Lower lobe of right lung (tissue), 2 donors: ENCODE results near the gene VENTX. TPM values are rescaled to one million over a fixed set of nuclear protein-coding genes. Genes with fewer than 3 reads are reported as not detected.
A peak's percentile ranks its signal among the peaks of the same experiment; 100 is the strongest.

Experiments used
- ATAC-seq, 2 donors: fragments of 200-7000 bp; cut with Tn5 transposase; one replicate each; pipeline ENCODE4 v1.9.1; 2020 to 2022; ENCODE audit warnings: mild to moderate bottlenecking in 2 of 2, moderate library complexity in 2 of 2
- DNase-seq: peaks from one replicate; pipeline ENCODE4 v3.0.0-alpha.2; 2020
- H3K27ac ChIP-seq: fragments of 200-600 bp; one replicate; pipeline ENCODE4 v1.8.0; 2022
- H3K27me3 ChIP-seq: fragments of 200-600 bp; one replicate; pipeline ENCODE4 v1.8.0; 2022; ENCODE audit warnings: low read depth
- H3K36me3 ChIP-seq: fragments of 200-600 bp; one replicate; pipeline ENCODE4 v1.8.0; 2022; ENCODE audit warnings: mild to moderate bottlenecking
- H3K4me1 ChIP-seq: fragments of 200-600 bp; one replicate; pipeline ENCODE4 v1.8.0; 2022
- H3K4me3 ChIP-seq: fragments of 200-600 bp; one replicate; pipeline ENCODE4 v1.8.0; 2022; ENCODE audit warnings: mild to moderate bottlenecking
- H3K9me3 ChIP-seq: fragments of 200-600 bp; one replicate; pipeline ENCODE4 v1.8.0; 2022
- intact Hi-C: fragments of 100-400 bp; cut with DNase I; formaldehyde crosslinking; loops from one replicate; pipeline ENCODE4 v1.11.0; 2022
- total RNA-seq: library from RNA; stranded (reverse); fragmentation: NEBNext Ultra II Directional; extraction: Animal tissue kit (Norgen Biotek cat#: 25700); gene quantifications from one replicate; pipeline ENCODE4 v1.2.1, GENCODE V29; 2021
- TF ChIP-seq, protein P1 (sequence below): fragments of 200-600 bp; IDR thresholded peaks from one replicate; pipeline ENCODE4 v1.8.0; 2022; ENCODE audit warnings: antibody characterized with exemption, mild to moderate bottlenecking
- donor health status: DM: no; HTN: yes; CAD: no; lungs with severe emphysema.

Gene VENTX
- total RNA-seq, 1 donor from 2014 or later = 4.5 TPM

DNA sequence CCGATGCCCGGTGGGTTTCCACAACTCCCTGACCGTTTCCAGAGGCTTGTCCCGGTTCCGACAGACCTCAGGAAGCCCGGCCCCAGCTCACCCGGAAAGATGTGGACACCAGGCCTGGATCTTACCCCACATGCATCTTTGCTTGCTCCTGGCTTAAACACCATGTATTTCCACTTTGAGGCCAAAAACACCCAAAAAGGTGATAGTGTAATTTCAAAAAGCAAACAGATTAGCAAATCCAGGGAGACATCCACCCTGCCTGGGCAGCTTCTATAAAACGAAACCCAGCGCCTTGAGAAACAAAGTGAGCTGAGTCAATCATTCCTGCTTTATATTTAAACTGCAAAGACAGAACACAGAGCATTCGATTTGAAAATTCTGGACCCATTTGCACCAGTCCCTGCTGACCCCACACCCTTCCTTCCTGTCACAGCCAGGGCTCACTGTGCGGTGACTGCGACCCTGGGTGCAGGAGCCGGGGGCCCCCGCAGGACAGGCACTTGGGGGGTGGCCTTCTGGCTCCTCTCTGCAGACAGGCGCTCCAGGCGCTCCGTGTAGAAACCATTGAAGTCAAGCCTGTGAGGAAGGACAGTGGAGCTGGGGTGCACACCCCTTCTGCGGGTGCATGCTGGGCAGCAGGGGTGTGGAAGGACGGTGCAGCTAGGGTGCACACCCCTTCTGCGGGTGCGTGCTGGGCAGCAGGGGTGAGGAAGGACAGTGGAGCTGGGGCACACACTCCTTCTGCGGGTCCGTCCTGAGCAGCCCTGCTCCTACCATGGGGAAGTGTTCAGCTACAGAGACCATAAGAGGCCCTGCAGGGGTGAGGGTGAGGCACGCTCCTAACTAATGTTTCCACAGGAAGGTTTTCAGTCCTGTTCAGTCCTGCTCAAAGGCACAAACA lies 41.9 kb downstream of the VENTX start:
- Histone ChIP-seq H3K27ac (peak overlapping the region; percentile 81), H3K36me3 (peaks cover 51% of the 10 kb centered on the region), H3K4me3 (no peak overlapping the region), H3K27me3 (peaks cover 18% of the 10 kb centered on the region), H3K9me3 (no peaks in the 10 kb centered on the region), H3K4me1 (peaks cover 44% of the 10 kb centered on the region)
- TF ChIP-seq, protein P1, sequence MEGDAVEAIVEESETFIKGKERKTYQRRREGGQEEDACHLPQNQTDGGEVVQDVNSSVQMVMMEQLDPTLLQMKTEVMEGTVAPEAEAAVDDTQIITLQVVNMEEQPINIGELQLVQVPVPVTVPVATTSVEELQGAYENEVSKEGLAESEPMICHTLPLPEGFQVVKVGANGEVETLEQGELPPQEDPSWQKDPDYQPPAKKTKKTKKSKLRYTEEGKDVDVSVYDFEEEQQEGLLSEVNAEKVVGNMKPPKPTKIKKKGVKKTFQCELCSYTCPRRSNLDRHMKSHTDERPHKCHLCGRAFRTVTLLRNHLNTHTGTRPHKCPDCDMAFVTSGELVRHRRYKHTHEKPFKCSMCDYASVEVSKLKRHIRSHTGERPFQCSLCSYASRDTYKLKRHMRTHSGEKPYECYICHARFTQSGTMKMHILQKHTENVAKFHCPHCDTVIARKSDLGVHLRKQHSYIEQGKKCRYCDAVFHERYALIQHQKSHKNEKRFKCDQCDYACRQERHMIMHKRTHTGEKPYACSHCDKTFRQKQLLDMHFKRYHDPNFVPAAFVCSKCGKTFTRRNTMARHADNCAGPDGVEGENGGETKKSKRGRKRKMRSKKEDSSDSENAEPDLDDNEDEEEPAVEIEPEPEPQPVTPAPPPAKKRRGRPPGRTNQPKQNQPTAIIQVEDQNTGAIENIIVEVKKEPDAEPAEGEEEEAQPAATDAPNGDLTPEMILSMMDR = no peak
- ATAC-seq (no peak), DNase-seq (no peak)
- intact Hi-C loops = no loop called here

DNA sequence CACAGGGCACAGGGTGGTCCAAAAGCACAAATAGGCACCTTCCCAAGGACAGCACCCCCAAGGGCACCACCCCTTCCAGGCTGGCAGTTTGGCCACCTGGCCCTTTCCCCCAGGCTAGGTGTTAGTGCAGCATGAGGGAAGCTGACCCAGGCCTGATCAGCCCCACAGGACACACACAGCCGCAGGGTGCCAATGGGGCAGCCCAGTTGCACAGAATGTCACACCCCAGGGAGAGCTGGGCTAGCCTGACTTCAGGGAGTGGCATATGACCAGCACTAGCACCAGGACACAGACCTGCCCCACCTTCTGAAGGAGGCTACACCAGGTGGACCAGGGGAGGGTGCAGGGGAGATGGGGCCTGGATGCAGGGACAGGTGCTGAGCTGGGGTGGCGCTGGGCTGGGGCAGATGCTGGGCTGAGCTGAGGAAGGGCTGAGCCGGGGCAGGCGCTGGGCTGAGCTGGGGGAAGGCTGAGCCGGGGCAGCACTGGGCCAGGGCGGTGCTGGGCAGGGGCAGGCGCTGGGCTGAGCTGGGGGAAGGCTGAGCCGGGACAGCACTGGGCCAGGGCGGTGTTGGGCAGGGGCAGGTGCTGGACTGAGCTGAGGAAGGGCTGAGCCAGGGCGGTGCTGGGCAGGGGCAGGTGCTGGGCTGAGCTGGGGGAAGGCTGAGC lies 42.9 kb downstream of the VENTX start:
- Histone ChIP-seq H3K9me3 (no peaks in the 10 kb centered on the region), H3K27ac (no peak overlapping the region), H3K27me3 (peaks cover 12% of the 10 kb centered on the region), H3K36me3 (peaks cover 60% of the 10 kb centered on the region), H3K4me3 (no peak overlapping the region), H3K4me1 (peaks cover 36% of the 10 kb centered on the region)
- TF ChIP-seq, protein P1 = no peak
- ATAC-seq = no peak
- intact Hi-C loops = no loop called here
- DNase-seq = no peak

DNA sequence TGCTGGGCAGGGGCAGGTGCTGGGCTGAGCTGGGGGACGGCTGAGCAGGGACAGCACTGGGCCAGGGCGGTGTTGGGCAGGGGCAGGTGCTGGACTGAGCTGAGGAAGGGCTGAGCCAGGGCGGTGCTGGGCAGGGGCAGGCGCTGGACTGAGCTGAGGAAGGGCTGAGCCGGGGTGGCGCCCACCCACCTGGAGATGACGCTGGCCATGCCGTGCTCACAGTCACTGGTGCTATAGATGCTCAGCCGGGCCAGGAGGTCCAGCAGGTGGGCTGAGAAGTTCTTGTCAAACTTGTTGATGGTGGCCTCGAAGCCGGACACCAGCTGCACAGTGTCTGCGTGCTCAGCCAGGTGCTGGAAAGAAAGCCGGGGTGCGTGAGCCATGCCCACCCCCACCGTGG lies 43.4 kb downstream of the VENTX start:
- Histone ChIP-seq H3K9me3 (no peaks in the 10 kb centered on the region), H3K27me3 (peaks cover 9% of the 10 kb centered on the region), H3K36me3 (peaks cover 66% of the 10 kb centered on the region), H3K4me3 (no peak overlapping the region), H3K27ac (no peak overlapping the region), H3K4me1 (peaks cover 30% of the 10 kb centered on the region)
- ATAC-seq (no peak), DNase-seq (no peak)
- intact Hi-C loops = no loop called here
- TF ChIP-seq, protein P1 = no peak

DNA sequence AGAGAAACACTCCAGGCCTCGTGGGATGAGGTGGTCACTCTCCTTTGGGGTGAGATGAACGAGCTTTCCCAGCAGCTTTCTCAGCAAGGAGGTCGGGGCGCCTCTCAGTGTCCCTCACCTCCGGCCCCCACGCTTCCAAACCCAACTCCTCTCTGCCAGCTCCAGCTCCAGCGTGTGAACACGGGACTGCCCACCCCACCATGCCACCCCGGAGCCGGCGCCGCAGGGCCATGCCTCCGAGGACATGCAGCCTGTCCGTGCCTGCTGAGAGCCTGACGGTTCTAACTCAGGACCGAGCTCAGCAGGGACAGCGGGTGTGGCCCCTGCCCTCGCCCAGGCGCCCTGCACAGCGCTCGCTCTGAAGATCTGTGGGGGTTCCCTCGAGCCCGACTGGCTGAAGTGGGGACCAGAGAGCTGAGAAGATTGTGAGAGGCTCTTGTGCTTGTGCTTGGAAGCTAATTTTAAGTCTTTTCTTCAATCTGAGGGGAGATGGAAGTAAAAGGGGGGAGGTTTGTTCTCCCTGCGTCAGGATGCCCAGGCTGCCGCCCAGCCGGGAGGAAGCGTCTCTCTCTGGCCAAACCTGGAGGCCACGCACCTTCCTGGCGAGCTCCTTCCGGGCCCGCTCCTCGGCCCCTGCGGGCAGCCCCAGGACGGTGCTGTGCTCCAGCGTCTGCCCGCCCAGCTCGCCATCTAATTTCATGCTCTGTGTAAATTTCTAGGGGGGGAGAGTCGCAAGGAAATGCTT lies 44.1 kb downstream of the VENTX start:
- H3K4me3 ChIP-seq = no peak overlapping the region
- TF ChIP-seq, protein P1 = no peak
- peaks cover 73% of the 10 kb centered on the region for H3K36me3 ChIP-seq
- H3K27ac ChIP-seq = no peak overlapping the region
- ATAC-seq (no peak), DNase-seq (no peak)
- peaks cover 4% of the 10 kb centered on the region for H3K27me3 ChIP-seq
- H3K4me1 ChIP-seq = peaks cover 23% of the 10 kb centered on the region
- intact Hi-C loops = no loop called here
- no peaks in the 10 kb centered on the region for H3K9me3 ChIP-seq

DNA sequence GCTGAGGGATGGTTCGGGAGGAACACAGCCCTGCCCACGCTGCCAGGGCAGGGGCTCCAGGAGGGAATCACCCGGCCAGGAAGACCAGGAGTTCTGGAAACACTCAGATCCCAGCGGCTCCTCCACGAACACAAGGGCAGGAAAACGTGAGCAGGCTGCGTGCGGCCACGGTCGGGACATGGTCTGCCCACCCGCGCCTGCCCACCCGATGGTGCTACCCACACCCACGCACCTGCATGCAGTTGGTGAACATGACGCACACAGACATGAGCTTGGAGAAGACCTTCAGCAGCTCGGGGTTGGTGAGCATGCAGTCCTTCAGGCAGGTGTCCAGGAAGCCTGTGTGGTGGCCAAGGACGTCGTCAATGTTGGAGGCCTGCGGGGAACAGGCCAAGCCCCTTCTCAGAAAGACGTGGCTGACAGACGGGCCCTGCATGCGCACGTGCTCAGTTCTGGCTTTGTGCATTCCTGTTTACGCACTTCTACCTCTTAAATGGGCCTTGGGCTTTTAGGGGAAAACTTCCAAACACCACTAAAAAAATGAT lies 45.3 kb downstream of the VENTX start:
- Histone ChIP-seq H3K9me3 (no peaks in the 10 kb centered on the region), H3K36me3 (peaks cover 83% of the 10 kb centered on the region), H3K27me3 (no peaks in the 10 kb centered on the region), H3K27ac (no peak overlapping the region), H3K4me1 (peaks cover 12% of the 10 kb centered on the region), H3K4me3 (no peak overlapping the region)
- intact Hi-C loops = no loop called here
- DNase-seq (no peak), ATAC-seq (no peak)
- TF ChIP-seq, protein P1 = no peak
